HUES64 (cell line): ENCODE results near the gene BAHD1.

Source experiments
- H3K27ac ChIP-seq: 2 replicates; pipeline ENCODE4 v1.7.0; 2013; ENCODE audit warnings: low read depth, low read length, inconsistent platforms
- H3K27me3 ChIP-seq: 2 replicates; pipeline ENCODE4 v1.6.1; 2013; ENCODE audit warnings: mild to moderate bottlenecking, low read length; ENCODE audit not compliant: insufficient read depth
- H3K36me3 ChIP-seq: 2 replicates; pipeline ENCODE4 v1.6.1; 2013; ENCODE audit warnings: mild to moderate bottlenecking, low read length; ENCODE audit not compliant: insufficient read depth
- H3K4me1 ChIP-seq: 2 replicates; pipeline ENCODE4 v1.6.1; 2013; ENCODE audit warnings: mild to moderate bottlenecking, low read length, moderate library complexity; ENCODE audit not compliant: insufficient read depth
- H3K4me3 ChIP-seq: 2 replicates; pipeline ENCODE4 v1.5.1; 2013; ENCODE audit warnings: mild to moderate bottlenecking, low read length, moderate library complexity
- H3K9ac ChIP-seq: 2 replicates; pipeline ENCODE4 v1.6.1; 2013; ENCODE audit warnings: mild to moderate bottlenecking, low read depth, low read length
- H3K9me3 ChIP-seq: 2 replicates; pipeline ENCODE4 v1.6.1; 2013; ENCODE audit warnings: low read depth, low read length; ENCODE audit not compliant: insufficient read depth
- WGBS: fragments of 150-250, 120-280 bp; methylation state at CpG from one replicate; pipeline ENCODE4 v1.1.7; 2013; ENCODE audit warnings: missing lambda C conversion rate; 5-methylcytosine and 5-hydroxymethylcytosine counted together

Gene BAHD1

GRCh38 chr15:40438712-40439111 lies 2.0 kb upstream of the BAHD1 start:
- peaks cover 49% of the 10 kb centered on the region for H3K4me1 ChIP-seq
- H3K4me3 ChIP-seq: peak overlapping the region; percentile 66
- peaks cover 54% of the 10 kb centered on the region for H3K27me3 ChIP-seq
- no peaks in the 10 kb centered on the region for H3K36me3 ChIP-seq
- no peak overlapping the region for H3K27ac ChIP-seq
- 39% methylated on average over 12 of the region's 12 CpGs for WGBS
- 0 out of 2 replicates have a peak overlapping the region, but pooled peaks have one; percentile 76 for H3K9ac ChIP-seq
- no peaks in the 10 kb centered on the region for H3K9me3 ChIP-seq

GRCh38 chr15:40439461-40439959 lies 1.2 kb upstream of the BAHD1 start:
- H3K9me3 ChIP-seq: no peaks in the 10 kb centered on the region
- peaks cover 46% of the 10 kb centered on the region for H3K27me3 ChIP-seq
- H3K4me1 ChIP-seq: peaks cover 57% of the 10 kb centered on the region
- WGBS: under 1% methylated on average over 15 of the region's 15 CpGs
- H3K27ac ChIP-seq: peak overlapping the region; percentile 84
- H3K4me3 ChIP-seq: peak overlapping the region; percentile 66
- H3K36me3 ChIP-seq: no peaks in the 10 kb centered on the region
- H3K9ac ChIP-seq: peak overlapping the region; percentile 76

GRCh38 chr15:40439960-40440742 lies 602 bp upstream of the BAHD1 start:
- H3K9me3 ChIP-seq: no peaks in the 10 kb centered on the region
- peaks cover 57% of the 10 kb centered on the region for H3K4me1 ChIP-seq
- peak overlapping the region; percentile 76 for H3K9ac ChIP-seq
- no peaks in the 10 kb centered on the region for H3K36me3 ChIP-seq
- peak overlapping the region; percentile 66 for H3K4me3 ChIP-seq
- H3K27me3 ChIP-seq: peaks cover 40% of the 10 kb centered on the region
- under 1% methylated on average over 33 of the region's 35 CpGs for WGBS
- peak overlapping the region; percentile 84 for H3K27ac ChIP-seq

- under 1% methylated on average over 119 of the region's 119 CpGs for WGBS
- Histone ChIP-seq H3K4me1 (peaks cover 61% of the 10 kb centered on the region), H3K9ac (peak overlapping the region; percentile 77), H3K4me3 (peak overlapping the region; percentile 70), H3K9me3 (no peaks in the 10 kb centered on the region), H3K36me3 (no peaks in the 10 kb centered on the region), H3K27ac (no peak overlapping the region; the same call in 1 of the 2 replicates), H3K27me3 (peaks cover 24% of the 10 kb centered on the region)
Measured at GRCh38 chr15:40441565-40442531, 1.1 kb downstream of the BAHD1 start.

GRCh38 chr15:40443255-40443654 lies 2.5 kb downstream of the BAHD1 start:
- 77% methylated on average over 3 of the region's 4 CpGs for WGBS

GRCh38 chr15:40443846-40444245 lies 3.1 kb downstream of the BAHD1 start:
- Histone ChIP-seq H3K4me1 (peaks cover 44% of the 10 kb centered on the region), H3K4me3 (0 out of 2 replicates have a peak overlapping the region, but pooled peaks have one; percentile 70), H3K27ac (no peak overlapping the region), H3K9me3 (no peaks in the 10 kb centered on the region), H3K36me3 (no peaks in the 10 kb centered on the region), H3K9ac (no peak overlapping the region), H3K27me3 (peaks cover 4% of the 10 kb centered on the region; the same call in 1 of the 2 replicates)
- whole genome bisulfite sequencing: 82% methylated on average over 3 of the region's 3 CpGs

More at GRCh38 chr15:40443255-40443654, 2.5 kb downstream of the BAHD1 start:
- Histone ChIP-seq H3K36me3 (no peaks in the 10 kb centered on the region), H3K4me3 (peak overlapping the region; percentile 70; the same call in 1 of the 2 replicates), H3K27me3 (peaks cover 10% of the 10 kb centered on the region), H3K9ac (no peak overlapping the region), H3K4me1 (peaks cover 50% of the 10 kb centered on the region), H3K9me3 (no peaks in the 10 kb centered on the region), H3K27ac (no peak overlapping the region)

GRCh38 chr15:40444736-40445135 lies 4.0 kb downstream of the BAHD1 start:
- Histone ChIP-seq H3K27ac (no peak overlapping the region), H3K36me3 (no peaks in the 10 kb centered on the region), H3K4me3 (no peak overlapping the region), H3K27me3 (no peaks in the 10 kb centered on the region), H3K9me3 (no peaks in the 10 kb centered on the region), H3K9ac (no peak overlapping the region), H3K4me1 (peaks cover 38% of the 10 kb centered on the region)
- WGBS: 39% methylated on average over 4 of the region's 5 CpGs

- peaks cover 41% of the 10 kb centered on the region for H3K4me1 ChIP-seq
- H3K9me3 ChIP-seq: no peaks in the 10 kb centered on the region
- H3K9ac ChIP-seq: peak overlapping the region; percentile 38; the same call in 1 of the 2 replicates
- no peaks in the 10 kb centered on the region for H3K36me3 ChIP-seq
- H3K4me3 ChIP-seq: 0 out of 2 replicates have a peak overlapping the region, but pooled peaks have one; percentile 7
- peak overlapping the region; percentile 39 for H3K27ac ChIP-seq
- 44% methylated on average over 9 of the region's 9 CpGs for WGBS
- no peaks in the 10 kb centered on the region for H3K27me3 ChIP-seq
Measured at GRCh38 chr15:40445421-40445922, 4.7 kb downstream of the BAHD1 start.

- peaks cover 45% of the 10 kb centered on the region for H3K4me1 ChIP-seq
- H3K27me3 ChIP-seq: no peaks in the 10 kb centered on the region
- no peaks in the 10 kb centered on the region for H3K36me3 ChIP-seq
- peak overlapping the region; percentile 28; the same call in 1 of the 2 replicates for H3K27ac ChIP-seq
- H3K4me3 ChIP-seq: no peak overlapping the region
- 75% methylated on average over 3 of the region's 3 CpGs for WGBS
- peak overlapping the region; percentile 38; the same call in 1 of the 2 replicates for H3K9ac ChIP-seq
- no peaks in the 10 kb centered on the region for H3K9me3 ChIP-seq
Measured at GRCh38 chr15:40446144-40446543, 5.4 kb downstream of the BAHD1 start.

- H3K27me3 ChIP-seq: no peaks in the 10 kb centered on the region
- no peak overlapping the region for H3K9ac ChIP-seq
- WGBS: 98% methylated on average over 4 of the region's 4 CpGs
- no peaks in the 10 kb centered on the region for H3K9me3 ChIP-seq
- no peak overlapping the region for H3K4me3 ChIP-seq
- H3K36me3 ChIP-seq: no peaks in the 10 kb centered on the region
- peaks cover 53% of the 10 kb centered on the region for H3K4me1 ChIP-seq
- H3K27ac ChIP-seq: no peak overlapping the region
Measured at GRCh38 chr15:40448354-40448753, 7.6 kb downstream of the BAHD1 start.
